Loucy (cell line): ENCODE data around the gene FAM210A.

ENCODE experiments used
- H2AFZ ChIP-seq: fragments of 200-600 bp; sonication (generic); 2 replicates; pipeline ENCODE4 v1.6.0; 2016; ENCODE audit warnings: antibody characterized with exemption, mild to moderate bottlenecking, low read length, moderate library complexity
- H3F3A ChIP-seq: fragments of 200-600 bp; 2 replicates; pipeline ENCODE4 v1.6.0; 2016; ENCODE audit warnings: antibody characterized with exemption, low read depth, mild to moderate bottlenecking
- H3K27me3 ChIP-seq: fragments of 200-600 bp; sonication (generic); 2 replicates; pipeline ENCODE4 v1.6.1; 2014; ENCODE audit warnings: low read length, mild to moderate bottlenecking; ENCODE audit not compliant: insufficient read depth, poor library complexity, severe bottlenecking
- H3K36me3 ChIP-seq: fragments of 200-600 bp; sonication (generic); 2 replicates; pipeline ENCODE4 v1.6.1; 2016; ENCODE audit warnings: low read length; ENCODE audit not compliant: insufficient read depth
- H3K4me1 ChIP-seq: fragments of 200-600 bp; sonication (generic); 2 replicates; pipeline ENCODE4 v1.5.1; 2014; ENCODE audit warnings: low read length, mild to moderate bottlenecking; ENCODE audit not compliant: insufficient read depth, poor library complexity, severe bottlenecking
- H3K4me2 ChIP-seq: fragments of 200-600 bp; sonication (generic); 2 replicates; pipeline ENCODE4 v1.6.0; 2014; ENCODE audit warnings: antibody characterized with exemption, low read length, low read depth, mild to moderate bottlenecking; ENCODE audit not compliant: poor library complexity, severe bottlenecking
- H3K4me3 ChIP-seq: fragments of 200-600 bp; sonication (generic); 2 replicates; pipeline ENCODE4 v1.5.1; 2014; ENCODE audit warnings: low read length, mild to moderate bottlenecking, mixed read lengths; ENCODE audit not compliant: poor library complexity, severe bottlenecking
- H3K79me2 ChIP-seq: fragments of 200-600 bp; sonication (generic); 2 replicates; pipeline ENCODE4 v1.6.1; 2014; ENCODE audit warnings: low read length; ENCODE audit not compliant: insufficient read depth
- H3K9ac ChIP-seq: fragments of 200-600 bp; sonication (generic); 2 replicates; pipeline ENCODE4 v1.6.0; 2014; ENCODE audit warnings: mild to moderate bottlenecking, low read depth, low read length, moderate library complexity; ENCODE audit not compliant: poor library complexity, severe bottlenecking
- H3K9me2 ChIP-seq: fragments of 200-600 bp; sonication (generic); replicated peaks from 2 replicates; pipeline ENCODE4 v1.6.1; 2016; ENCODE audit warnings: low read depth, low read length, mixed read lengths
- H3K9me3 ChIP-seq: fragments of 200-600 bp; sonication (generic); 2 replicates; pipeline ENCODE4 v1.6.1; 2014; ENCODE audit warnings: mild to moderate bottlenecking, antibody characterized with exemption, low read length, low read depth; ENCODE audit not compliant: insufficient read depth
- H4K20me1 ChIP-seq: fragments of 200-600 bp; sonication (generic); 2 replicates; pipeline ENCODE4 v1.6.0; 2014; ENCODE audit warnings: antibody characterized with exemption, low read length, mild to moderate bottlenecking; ENCODE audit not compliant: insufficient read depth, poor library complexity, severe bottlenecking
- EZH2phosphoT487 ChIP-seq: fragments of 200-600 bp; IDR thresholded peaks from 2 replicates; pipeline ENCODE4 v1.6.1; 2018; ENCODE audit warnings: antibody characterized with exemption, mild to moderate bottlenecking, moderate library complexity, borderline replicate concordance
- TF ChIP-seq, protein P1 (sequence below): fragments of 200-600 bp; sonication (generic); conservative IDR thresholded peaks from 2 replicates; pipeline ENCODE4 v1.5.1; 2014; ENCODE audit warnings: mild to moderate bottlenecking, antibody characterized with exemption, low read length

The FAM210A gene

DNA sequence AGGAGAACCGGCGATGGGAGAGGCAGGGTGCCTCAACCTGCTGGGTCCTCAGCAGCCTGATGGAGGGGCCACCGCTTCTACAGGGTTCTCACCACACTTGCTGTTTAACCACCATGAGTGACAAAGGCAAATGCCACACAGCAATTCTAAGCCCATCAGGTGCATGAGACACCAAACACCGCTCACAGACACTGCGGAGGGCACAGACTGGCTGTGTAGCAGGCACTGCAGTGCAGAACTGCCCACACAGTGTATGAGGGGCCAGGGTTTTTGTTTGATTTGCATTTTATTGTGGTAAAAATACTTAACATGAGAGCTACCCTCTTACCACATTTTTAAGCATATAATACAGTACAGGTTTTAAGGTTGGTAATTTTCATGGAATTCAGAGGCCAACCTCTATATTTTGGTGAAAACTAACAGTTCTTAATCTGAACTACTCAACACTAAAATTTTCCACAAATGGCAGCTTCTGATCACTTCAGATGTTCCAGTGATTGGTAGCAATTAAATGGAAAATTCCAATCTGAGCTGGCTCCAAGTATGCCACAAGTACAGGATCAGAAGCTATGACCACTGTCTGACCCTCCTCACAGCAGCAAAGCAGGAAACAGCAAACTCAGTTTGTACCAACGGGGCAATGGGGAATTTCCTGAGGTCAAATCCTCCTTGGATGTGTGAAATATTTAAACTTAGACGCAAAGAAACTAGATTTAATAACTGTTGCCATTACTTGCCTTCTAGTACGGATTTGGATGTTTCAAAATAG is 67.7 kb downstream of the FAM210A start:
- H3K9ac ChIP-seq: no peak overlapping the region
- TF ChIP-seq, protein P1, sequence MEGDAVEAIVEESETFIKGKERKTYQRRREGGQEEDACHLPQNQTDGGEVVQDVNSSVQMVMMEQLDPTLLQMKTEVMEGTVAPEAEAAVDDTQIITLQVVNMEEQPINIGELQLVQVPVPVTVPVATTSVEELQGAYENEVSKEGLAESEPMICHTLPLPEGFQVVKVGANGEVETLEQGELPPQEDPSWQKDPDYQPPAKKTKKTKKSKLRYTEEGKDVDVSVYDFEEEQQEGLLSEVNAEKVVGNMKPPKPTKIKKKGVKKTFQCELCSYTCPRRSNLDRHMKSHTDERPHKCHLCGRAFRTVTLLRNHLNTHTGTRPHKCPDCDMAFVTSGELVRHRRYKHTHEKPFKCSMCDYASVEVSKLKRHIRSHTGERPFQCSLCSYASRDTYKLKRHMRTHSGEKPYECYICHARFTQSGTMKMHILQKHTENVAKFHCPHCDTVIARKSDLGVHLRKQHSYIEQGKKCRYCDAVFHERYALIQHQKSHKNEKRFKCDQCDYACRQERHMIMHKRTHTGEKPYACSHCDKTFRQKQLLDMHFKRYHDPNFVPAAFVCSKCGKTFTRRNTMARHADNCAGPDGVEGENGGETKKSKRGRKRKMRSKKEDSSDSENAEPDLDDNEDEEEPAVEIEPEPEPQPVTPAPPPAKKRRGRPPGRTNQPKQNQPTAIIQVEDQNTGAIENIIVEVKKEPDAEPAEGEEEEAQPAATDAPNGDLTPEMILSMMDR: no peak
- no peak for TF ChIP-seq EZH2phosphoT487

DNA sequence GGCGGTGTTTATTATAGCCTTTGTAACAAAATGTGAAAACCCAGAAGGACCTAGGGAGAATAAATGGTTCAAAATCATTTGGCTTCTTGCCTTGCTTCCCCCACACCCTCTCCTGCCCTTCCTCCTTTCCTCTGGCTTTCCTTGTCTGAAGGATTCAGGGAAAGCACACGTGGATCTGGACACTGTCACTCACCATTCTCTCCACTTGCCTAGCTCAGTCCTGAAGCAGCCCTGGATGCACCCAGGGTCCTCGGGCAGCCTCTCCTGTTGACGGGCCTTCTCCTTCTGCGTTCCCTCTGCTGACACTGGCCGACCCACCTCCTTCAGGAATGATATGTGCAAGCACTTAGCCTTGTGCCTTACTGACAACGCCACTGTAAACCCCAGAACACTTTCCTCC is 68.4 kb downstream of the FAM210A start:
- no peaks in the 10 kb centered on the region for H3K4me1 ChIP-seq
- H3K9me3 ChIP-seq: no peaks in the 10 kb centered on the region
- H3F3A ChIP-seq: no peaks in the 10 kb centered on the region
- no peaks in the 10 kb centered on the region for H3K9me2 ChIP-seq
- H3K4me2 ChIP-seq: no peak overlapping the region
- H3K79me2 ChIP-seq: no peaks in the 10 kb centered on the region
- H3K4me3 ChIP-seq: no peak overlapping the region
- no peaks in the 10 kb centered on the region for H3K36me3 ChIP-seq
- TF ChIP-seq, protein P1: no peak
- TF ChIP-seq EZH2phosphoT487: no peak
- H3K9ac ChIP-seq: no peak overlapping the region
- no peak overlapping the region for H2AFZ ChIP-seq
- no peaks in the 10 kb centered on the region for H3K27me3 ChIP-seq
- no peaks in the 10 kb centered on the region for H4K20me1 ChIP-seq

More for the DNA sequence above, 67.7 kb downstream of the FAM210A start:
- Histone ChIP-seq H3F3A (no peaks in the 10 kb centered on the region), H3K9me2 (no peaks in the 10 kb centered on the region), H3K36me3 (peaks cover 2% of the 10 kb centered on the region; the same call in 1 of the 2 replicates), H3K4me3 (no peak overlapping the region), H3K4me2 (no peak overlapping the region), H3K27me3 (no peaks in the 10 kb centered on the region), H3K4me1 (no peaks in the 10 kb centered on the region), H4K20me1 (no peaks in the 10 kb centered on the region), H3K79me2 (no peaks in the 10 kb centered on the region), H3K9me3 (no peaks in the 10 kb centered on the region), H2AFZ (no peak overlapping the region)

DNA sequence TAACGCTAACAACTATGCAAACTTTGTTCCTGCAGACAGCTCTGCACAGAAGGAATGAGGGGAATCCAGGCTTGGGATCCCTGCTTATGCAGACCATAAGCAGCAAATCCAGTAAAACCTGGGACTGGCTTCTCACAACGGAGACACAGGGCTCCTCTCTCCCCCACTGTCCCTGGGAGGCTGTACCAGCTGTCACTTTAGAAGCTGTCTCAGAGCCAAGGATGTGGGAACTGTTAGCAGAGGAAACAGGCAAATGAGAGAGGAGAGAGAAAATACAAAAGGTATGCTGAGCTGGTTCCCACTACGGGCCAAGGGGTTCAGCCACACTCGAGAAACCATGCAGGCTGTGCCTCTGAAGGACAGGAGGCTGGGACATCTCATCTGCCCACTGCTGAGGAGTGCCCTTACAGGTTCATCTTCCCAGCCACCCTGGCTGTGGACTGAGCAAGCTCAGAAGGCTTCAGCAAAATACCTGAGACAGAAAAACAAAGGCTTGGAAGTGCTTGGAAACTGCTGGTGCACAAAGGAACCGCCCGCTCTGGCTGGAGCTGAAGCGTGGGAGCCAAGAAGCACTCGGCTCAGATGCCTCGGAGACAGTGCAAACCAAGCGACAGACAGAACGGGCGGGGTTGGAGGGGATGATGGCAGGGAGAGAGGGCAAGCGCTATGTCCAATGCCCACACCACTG is 72.5 kb downstream of the FAM210A start:
- no peaks in the 10 kb centered on the region for H3F3A ChIP-seq
- no peak overlapping the region for H3K9ac ChIP-seq
- H3K4me2 ChIP-seq: no peak overlapping the region
- H2AFZ ChIP-seq: no peak overlapping the region
- TF ChIP-seq EZH2phosphoT487: no peak
- TF ChIP-seq, protein P1: no peak
- no peak overlapping the region for H3K4me3 ChIP-seq
- no peaks in the 10 kb centered on the region for H4K20me1 ChIP-seq
- no peaks in the 10 kb centered on the region for H3K4me1 ChIP-seq
- no peaks in the 10 kb centered on the region for H3K9me2 ChIP-seq
- no peaks in the 10 kb centered on the region for H3K36me3 ChIP-seq
- H3K27me3 ChIP-seq: no peaks in the 10 kb centered on the region
- H3K79me2 ChIP-seq: no peaks in the 10 kb centered on the region
- H3K9me3 ChIP-seq: no peaks in the 10 kb centered on the region
